ENCODE data around the gene PPP1R18.
"Not testable (repeated sequence)": the region's sequence is repeated elsewhere in the genome, so short reads cannot be mapped to it uniquely, and the experiment has no call there.

Gene PPP1R18

DNA sequence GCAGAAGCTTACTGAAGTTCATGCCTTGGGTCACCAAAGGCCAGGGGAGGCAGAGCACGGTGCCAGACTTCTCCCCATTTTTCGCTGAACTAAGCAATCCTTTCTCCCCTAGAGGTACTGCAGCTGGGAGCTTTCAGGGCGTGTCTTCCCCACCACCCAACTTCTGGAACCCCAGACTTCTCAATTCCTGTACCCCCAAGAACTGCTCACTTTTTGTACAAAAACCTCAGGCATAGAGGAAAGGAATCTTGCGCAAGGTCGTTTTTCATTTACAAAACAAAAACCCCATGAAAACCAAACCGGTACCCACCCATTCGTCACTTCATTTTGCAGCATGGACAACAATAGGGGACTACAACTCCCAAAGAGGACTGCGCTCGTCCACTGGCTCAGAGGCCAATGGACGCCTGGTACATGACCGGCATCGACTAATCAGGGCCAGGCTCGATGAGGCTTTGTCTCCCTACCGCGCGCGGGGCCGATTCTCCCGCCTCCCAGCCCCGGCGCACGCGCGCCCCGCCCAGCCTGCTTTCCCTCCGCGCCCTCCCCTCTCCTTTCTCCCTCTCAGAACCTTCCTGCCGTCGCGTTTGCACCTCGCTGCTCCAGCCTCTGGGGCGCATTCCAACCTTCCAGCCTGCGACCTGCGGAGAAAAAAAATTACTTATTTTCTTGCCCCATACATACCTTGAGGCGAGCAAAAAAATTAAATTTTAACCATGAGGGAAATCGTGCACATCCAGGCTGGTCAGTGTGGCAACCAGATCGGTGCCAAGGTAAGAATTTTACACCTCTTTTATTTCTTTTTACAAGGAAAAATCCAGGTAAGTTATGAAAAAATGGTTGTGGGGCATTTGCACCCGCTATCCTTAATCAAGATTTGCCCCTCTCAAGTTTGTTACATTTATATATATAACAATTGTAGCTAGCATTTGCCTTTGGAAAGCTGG, 33.6 kb upstream of the PPP1R18 start, which contains the start of gene TUBB:
Gene TUBB, plus strand, starts transcription at position 562 of the 947 bp plus-strand sequence. Its CDS starts 155 bp downstream, at position 717.
- DNase-seq (ENCODE audit: low read depth): peak; percentile 92

DNA sequence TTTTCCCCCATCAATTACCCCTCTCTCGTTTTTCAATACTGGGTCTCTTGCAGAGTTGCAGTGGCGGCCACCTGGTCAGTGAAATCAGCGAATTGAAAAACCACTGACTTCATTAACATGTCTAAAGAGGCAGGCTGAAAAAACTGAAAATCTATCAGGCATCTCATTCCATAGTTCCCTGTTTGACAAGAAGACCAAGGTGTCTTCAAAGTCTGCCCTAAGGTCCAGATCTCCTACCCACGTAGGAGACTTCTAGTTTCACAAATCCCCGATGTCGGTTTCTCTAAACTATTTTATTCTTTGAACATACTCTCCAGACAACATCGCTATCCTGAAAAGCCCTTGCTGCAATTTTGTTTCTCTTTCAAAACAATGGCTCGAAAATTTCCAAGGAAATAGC, 32.9 kb upstream of the PPP1R18 start:
- no peak for DNase-seq (ENCODE audit: low read depth)

DNA sequence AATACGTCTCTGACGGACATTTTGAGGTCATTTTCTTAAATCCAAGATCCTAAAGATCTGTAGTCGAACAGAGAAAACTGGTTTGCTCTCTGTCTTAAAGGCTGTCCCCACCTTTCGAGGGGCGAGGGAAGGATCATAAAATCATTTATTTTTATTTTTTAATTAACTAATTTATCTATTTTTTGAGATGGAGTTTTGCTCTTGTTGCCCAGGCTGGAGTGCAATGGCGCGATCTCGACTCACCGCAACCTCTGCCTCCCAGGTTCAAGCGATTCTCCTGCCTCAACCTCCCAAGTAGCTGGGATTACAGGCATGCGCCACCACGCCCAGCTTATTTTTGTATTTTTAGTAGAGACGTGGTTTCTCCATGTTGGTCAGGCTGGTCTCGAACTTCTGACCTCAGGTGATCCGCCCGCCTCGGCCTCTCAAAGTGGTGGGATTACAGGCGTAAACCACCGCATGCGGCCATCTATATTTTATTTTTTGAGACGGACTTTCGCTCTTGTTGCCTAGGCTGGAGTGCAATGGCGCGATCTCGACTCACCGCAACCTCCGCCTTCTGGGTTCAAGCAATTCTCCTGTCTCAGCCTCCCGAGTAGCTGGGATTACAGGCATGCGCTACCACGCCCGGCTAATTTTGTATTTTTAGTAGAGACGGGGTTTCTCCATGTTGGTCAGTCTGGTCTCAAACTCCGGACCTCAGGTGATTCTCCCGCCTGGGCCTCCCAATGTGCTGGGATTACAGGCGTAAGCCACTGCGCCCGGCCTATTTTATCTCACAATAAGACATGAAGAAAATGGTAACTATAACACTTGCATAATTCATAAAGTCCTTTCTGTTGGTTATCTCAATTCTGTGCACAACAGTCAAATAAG, 31.6 kb upstream of the PPP1R18 start:
- DNase-seq (ENCODE audit: low read depth): not testable (repeated sequence)

DNA sequence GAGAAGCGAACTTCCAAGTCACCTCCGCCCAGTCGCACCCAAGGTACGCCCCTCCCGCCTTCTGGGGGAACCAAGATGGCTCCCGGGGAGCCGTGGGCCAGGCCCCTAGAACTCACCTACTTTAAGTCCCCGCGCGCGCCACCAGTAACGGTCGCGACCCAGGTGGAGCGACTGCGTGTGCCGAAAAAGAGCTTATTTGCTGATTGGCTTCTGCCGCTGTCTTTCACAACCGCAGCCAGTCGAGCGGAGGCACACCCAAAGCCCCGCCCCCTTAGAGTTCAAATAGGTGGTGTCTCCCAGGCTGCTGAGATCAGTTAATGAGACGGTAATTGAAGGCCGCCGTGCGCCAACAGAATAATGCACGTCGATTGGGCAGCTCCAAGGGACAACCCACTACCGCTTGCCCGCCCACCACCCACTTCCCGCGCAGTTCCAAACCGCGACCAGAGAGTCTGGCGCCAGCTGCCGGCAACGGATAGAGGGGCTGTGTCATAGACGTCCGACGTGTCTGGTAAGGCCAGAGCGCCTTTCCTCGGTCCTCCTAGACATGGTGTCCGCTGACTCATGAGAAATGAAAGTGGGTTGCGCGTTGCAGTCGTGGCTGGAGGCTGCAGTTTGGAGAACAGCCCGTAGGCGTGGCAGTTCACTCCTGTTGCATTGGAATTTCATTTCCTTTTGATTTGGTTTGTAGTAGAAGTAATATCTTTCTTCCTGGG, 30.8 kb upstream of the PPP1R18 start, which contains the start of gene MDC1:
Gene MDC1, minus strand, starts transcription at position 153 of the 716 bp plus-strand sequence. CDS start 2,106 bp downstream, outside the sequence.
- peak; percentile 98 for DNase-seq (ENCODE audit: low read depth)

DNA sequence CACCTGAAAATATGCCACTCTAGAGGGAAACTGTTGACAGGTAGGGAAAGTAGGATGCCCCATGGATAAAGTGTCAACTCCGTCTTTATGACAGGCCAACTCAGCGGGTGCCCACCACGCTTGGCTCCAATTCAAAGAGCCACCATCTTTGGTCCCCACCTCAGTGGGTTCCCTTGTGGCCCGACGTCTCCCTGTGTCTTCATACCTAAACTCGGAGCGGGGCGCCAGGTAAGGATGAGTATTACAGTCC, 30.4 kb upstream of the PPP1R18 start:
- DNase-seq (ENCODE audit: low read depth): no peak

DNA sequence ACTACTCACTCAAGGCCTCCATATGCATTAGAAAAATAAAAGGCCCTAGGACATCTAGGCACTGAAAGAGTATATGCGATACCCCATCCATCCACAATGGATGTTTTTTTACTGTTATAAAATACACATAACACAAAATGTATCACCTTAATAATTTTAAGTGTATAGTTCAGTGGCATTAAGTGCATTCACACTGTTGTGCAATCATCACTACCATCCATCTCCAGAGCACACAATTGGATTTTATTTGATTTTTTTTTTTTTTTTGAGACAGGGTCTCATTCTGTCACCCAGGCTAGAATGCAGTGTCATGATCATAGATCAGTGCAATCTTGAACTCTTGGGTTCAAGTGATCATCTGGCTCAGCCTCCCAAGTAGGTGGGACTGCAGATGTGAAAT, 27.8 kb upstream of the PPP1R18 start:
- no peak for DNase-seq (ENCODE audit: low read depth)

DNA sequence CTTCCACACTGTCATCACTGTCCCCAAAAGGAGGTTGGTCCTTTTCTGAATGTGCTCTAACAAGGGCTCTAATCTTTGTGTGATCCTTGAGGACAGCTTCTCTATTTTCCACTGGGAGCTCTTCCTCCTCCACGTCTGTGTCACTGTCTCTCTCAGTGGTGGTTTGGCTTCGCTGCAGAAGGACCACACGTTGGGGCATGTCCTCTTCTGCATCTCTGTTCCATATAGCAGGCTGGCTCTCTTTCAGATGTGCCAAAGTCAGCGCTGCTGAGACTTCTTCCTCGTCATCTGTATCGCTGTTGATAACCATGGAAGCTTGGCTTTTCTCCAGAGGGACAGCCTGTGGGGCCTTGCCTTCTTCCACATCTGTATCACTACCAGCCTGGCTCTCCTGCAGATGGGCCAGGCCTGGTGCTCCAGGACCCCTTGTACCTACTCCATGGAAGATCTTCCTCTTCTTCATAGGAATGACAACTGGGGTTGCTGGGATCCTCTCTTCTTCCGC, 26.0 kb upstream of the PPP1R18 start:
- DNase-seq (ENCODE audit: low read depth): no peak

DNA sequence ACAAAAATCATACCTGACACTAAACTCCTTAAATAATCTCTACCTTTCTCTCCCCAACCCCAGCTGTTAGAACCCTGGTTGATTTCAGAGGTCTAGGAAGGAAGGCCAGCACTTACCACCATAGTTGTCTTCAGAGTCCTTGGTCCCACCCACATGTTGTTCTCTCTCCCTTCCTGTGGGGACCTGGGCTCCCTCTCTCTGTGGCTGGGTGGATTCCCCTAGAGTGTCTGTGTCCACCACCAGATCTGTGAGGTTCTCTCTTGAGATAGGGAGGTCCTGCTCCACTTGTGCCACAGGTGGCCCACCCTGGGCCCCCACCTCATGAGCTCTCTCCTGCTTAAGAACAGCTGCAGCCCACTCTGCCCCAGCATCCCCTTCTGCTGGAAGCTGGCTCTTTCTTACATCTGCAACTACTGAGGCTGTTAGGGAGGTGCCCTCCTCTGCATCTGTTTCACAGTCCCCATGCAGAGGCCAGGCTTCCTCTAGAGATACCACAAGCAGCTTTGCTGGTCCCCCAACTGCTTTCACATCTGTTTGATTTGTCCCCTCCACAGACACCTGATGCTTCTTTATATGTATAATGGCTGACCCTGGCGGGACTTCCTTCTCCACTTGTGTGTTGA, 25.4 kb upstream of the PPP1R18 start:
- DNase-seq (ENCODE audit: low read depth): no peak

DNA sequence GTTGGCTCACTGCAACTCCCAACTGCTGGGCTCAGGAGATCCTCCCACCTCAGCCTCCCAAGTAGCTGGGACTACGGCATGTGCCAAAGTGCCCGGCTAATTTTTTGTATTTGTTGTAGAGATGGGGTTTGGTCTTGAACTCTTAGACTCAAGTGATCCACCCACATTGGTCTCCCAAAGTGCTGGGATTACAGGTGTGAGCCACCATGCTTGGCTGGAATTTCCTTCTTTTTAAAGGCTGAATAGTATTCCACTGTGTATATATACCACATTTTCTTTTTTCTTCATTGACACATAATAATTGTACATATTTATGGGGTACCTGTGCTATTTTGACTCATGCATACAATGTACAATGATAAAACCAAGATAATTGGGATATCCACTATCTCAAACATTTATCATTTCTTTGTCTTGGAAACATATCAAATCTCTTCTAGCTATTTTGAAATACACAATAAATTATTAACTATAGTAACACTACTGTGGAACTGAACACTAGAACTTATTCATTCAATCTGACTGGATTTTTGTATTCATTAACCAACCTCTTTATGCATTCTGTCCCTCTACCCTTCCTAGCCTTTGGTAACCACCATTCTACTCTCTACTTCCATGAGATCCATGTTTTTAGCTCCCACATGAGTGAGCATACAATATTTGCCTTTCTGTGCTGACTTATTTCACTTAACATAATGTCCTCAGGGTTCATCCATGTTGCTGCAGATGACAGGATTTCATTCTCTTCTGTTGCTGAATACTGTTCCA, 22.8 kb upstream of the PPP1R18 start:
- no peak for DNase-seq (ENCODE audit: low read depth)

DNA sequence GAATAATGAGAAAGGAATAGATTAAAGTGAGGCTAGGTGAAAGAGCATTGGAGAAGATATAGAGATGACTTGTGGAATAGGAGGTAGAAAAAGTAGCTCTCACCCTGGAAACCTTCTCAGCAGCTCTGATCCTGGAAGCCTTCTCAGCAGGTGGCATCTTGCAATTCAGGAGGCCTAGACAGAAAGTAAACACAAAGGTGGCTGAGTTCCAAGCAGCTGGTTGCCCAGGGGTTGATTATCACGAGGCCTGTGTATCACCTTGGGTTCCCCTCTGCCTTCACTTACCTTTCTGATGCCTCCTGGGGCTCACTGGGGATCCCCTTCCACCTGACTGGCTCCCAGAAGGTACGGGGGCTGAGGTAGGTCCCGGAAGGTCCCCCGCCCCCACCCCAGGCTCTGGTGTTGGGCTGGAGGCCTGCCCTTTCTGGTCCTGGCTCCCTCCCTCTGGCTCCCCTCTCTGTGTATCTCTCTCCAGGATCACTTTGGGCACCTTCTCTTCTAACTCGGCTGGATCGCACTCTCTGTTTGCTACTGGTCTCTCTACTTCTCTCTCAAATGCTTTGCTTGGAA, 20.9 kb upstream of the PPP1R18 start:
- DNase-seq (ENCODE audit: low read depth): no peak

DNA sequence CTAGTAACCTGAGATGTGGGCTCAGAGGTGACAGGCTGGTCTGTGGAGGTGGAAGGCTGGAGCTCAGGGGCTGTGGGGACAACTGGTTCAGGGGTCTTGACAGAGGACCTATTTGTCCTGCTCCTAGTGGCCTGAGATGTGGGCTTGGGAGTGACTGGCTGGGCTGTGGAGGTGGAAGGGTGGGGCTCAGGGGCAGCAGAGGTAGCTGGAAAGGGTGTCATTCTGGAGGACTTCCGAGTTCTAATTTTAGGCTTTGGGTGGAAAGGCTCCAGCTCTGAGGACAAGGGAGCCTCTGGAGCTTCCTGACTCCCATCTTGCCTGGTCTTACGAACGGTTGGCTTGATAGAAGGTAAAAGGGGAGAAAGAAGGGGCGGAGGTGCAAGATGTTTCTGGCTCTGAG, 19.2 kb upstream of the PPP1R18 start:
- no peak for DNase-seq (ENCODE audit: low read depth)

DNA sequence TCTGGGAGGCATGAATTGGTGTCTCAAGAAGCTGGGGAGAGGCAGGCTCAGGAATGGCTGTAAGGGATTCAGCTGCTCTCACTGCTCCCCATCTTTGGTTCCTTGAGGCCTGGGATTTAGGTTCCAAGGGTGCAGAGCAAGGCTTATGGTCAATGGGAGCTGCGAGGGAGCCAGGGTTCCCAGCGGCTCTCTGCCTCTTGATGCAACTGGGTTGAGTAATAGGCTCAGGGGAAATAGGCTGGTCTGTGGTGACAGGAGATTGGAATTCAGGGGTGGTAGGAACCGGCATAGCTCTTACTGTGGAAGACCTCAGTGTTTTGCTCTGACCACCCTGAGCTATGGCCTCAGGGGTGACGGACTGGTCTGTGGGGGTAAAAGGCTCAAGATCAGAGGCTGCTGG, 17.4 kb upstream of the PPP1R18 start:
- no peak for DNase-seq (ENCODE audit: low read depth)

DNA sequence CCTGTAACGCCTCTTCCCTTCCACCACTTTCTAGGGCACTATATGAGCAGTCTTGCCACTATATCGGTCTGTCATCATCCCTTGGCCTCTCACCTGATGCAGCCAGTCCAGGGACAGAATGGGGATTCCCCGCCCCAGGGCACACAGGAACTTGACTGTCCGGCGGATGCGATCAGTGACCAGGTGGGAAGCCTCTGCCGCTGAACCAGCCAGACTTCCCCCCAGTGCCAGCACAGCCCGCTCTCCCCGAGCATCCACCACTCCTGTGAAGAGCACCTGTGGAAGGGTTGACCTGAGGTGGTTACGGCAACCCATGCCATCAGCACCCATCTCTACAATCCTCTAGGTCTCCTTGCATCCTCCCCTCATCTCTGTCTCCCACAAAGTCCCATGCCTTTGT, 16.6 kb upstream of the PPP1R18 start:
- DNase-seq (ENCODE audit: low read depth): no peak

DNA sequence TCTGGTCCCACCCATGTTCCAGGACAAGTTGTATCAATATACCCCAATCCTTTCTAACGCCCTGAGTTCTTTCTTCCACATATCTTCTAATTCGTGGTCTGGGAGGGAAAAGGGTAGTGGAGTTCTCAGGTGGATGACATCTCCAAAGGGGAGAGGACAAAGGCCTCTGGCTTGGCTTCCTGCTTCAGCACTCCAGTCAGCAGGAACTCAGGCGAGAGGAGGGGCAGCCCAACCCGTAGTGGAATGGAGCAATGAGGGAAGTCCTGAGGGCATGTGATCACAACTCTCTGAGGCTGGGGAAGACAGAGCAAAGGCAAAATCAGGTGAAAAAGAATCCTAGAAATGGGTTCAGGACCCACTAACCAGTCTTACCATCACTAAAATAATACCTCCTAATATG, 13.9 kb upstream of the PPP1R18 start:
- no peak for DNase-seq (ENCODE audit: low read depth)

DNA sequence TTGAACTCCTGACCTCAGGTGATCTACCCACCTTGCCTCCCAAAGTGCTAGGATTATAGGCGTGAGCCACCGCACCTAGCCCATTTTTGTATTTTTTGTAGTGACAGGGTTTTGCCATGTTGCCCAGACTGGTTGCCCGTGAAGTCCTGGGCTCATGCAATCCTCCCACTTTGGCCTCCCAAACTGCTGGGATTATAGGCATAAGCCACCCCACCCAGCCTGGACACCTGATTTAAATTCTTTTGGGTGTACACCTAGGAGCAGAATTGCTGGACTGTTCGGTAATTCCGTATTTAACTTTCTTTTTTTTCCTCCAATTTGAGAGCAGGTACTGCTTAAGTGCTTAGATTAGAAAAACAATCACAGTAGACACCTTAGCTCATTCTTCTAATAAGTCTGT, 10.0 kb upstream of the PPP1R18 start:
- DNase-seq (ENCODE audit: low read depth): no peak

DNA sequence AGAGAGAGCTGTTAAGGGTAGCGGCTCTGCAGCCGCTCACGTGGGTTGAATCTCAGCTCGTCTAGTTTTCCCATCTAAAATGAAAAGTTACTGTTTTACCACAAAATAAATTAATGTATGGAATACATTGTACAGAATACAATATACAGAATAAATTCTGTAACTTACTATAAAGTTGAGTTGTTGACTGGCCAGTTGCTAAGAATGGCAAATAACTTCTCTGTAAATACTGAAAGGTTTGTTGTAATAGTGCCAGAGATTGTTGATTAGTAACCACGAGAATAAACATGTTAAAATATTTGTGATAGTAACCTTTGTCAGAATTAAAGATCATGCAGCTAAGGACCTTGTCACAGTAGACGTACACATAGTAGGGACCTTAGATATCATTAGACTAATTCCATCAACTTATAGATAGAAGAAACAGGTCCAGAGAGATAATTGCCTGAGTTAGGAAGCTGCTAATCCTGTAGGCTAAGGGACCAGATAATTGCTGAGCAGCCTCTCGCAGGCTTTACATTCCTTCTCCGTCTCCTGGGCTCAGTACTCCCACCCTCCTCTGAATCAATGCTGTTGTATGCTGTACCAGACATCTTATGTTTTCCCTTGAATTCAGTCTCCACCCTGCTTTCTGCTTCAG, 4.9 kb upstream of the PPP1R18 start:
- DNase-seq (ENCODE audit: low read depth): no peak

DNA sequence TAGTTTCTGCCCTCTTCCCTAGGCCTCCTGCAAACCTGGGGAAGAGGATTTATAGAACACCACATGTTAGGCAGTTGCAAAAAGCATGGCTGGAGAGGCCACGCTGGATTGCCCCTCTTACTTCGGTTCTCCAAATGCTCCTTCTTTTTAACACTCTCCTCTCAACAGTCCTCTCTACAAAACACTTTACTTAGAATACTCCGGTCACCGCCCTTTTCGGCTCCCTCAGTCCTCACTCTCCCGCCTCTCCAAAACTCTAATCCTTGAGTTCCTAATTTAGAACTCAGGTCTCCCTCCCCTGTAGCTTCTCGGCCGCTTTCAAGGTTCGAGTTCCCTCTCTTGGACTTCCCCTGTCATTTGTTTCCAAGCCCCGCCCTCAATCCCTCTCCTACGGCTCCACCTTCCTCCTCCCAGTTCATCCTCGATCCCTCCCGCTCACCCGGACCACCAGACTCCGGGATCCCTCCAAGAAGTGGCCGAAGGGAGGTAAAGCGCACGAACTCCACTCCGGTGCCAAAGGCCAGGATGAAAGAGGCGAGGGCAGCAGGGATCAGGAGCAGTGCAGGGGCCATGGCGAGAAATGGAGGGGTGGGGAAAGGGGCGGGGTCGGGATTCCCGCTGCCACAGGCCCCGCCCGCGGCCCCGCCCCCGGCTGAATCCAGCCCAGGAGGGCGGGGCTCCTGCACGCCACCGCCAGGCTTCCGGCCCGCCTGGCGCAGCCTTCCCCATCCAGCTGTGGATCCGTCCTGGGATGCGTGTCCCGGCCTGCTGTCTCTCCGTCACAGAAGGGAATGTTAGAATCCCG, 4.2 kb upstream of the PPP1R18 start, which contains the start of gene NRM:
Gene NRM, minus strand, starts transcription at position 582 of the 805 bp plus-strand sequence. Its CDS starts 10 bp downstream, at position 572.
- DNase-seq (ENCODE audit: low read depth): peak; percentile 69

DNA sequence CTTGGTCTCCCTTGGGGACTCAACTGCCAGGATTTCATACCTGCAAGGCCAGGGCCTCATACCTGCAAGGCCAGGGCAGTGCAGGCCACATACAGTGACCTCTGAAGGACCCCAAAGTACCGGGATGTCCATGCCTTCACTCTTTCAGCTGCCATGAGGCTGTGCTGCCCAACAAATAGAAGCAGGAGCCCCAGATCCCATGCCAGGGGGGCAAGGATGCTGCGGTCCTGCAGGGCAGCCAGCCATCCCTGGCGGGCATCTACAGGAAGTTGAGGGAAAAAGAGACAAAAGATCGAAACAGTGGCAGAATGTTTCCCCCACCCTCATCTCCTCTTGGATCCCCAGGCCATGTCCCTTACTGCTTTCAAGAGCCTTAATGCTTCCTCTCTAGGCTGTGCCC, 3.5 kb upstream of the PPP1R18 start:
- no peak for DNase-seq (ENCODE audit: low read depth)

Data from stimulated activated CD8-positive, alpha-beta memory T cell treated with anti-CD3 and anti-CD28 coated beads, Interleukin-4, amount 100 ng/mL, for 24 hours (primary cell).